ENCODE results near the gene MTFP1. TPM values are rescaled to one million over a fixed set of nuclear protein-coding genes. Genes with fewer than 3 reads are reported as not detected.

The MTFP1 gene
- total and polyA plus RNA-seq, 8 donors: 5.7 to 31.8 (median 8.6) TPM

DNA sequence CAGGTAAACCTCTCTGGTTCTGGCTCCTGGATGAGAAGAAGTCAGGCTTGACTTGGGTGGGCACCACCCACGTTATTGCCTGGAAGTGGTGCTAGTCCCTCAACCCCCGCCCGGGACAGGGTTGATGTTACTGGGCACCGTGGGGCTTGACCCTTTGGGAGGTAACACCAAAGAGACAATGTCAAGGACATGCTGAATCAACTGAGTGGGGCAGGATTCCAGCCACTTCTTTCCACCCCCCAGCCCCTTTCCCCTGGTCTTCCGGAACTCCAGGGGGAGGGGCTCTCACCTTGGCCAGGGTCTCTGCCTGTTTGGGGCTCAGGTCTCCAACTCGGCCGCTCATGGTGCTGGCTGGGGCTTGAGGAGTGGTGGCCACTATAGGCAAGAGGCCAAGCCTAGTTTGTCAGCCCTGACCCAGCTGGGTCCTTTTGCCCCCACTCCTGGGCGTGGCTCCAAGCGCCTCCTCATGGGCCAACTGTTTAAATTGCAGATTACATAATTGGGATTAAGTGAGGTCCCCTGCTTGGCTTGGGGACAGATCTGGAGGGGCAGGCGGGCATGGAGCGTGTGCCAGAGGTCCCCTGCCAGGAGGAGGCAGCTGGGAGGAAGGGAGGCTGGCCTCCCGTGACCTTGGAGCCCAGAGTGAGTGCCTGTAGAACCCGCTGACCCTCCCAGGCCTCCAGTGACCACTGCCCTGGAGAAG lies 46.2 kb downstream of the MTFP1 start, which contains the start of gene SEC14L3:
TSS of gene SEC14L3 (minus strand) at position 402 of the 703 bp plus-strand sequence. CDS start at position 343, 59 bp downstream.
- intact Hi-C loops (cut with DNase I): no loop called here
- ATAC-seq (peak; percentile 7), DNase-seq (peak in 1 of 4 donors; percentile 65)
- H3K4me3 ChIP-seq: no peak within 1 kb of the TSS
- no peaks in the 10 kb centered on the region for H3K9me3 ChIP-seq
- no peaks in the 10 kb centered on the region for H3K36me3 ChIP-seq
- peaks cover 0 to 30% of the 10 kb centered on the region in 2 donors for H3K27me3 ChIP-seq
- H3K4me1 ChIP-seq: no peaks in the 10 kb centered on the region
- H3K27ac ChIP-seq: no peak within 1 kb of the TSS
- TF ChIP-seq, protein P1, sequence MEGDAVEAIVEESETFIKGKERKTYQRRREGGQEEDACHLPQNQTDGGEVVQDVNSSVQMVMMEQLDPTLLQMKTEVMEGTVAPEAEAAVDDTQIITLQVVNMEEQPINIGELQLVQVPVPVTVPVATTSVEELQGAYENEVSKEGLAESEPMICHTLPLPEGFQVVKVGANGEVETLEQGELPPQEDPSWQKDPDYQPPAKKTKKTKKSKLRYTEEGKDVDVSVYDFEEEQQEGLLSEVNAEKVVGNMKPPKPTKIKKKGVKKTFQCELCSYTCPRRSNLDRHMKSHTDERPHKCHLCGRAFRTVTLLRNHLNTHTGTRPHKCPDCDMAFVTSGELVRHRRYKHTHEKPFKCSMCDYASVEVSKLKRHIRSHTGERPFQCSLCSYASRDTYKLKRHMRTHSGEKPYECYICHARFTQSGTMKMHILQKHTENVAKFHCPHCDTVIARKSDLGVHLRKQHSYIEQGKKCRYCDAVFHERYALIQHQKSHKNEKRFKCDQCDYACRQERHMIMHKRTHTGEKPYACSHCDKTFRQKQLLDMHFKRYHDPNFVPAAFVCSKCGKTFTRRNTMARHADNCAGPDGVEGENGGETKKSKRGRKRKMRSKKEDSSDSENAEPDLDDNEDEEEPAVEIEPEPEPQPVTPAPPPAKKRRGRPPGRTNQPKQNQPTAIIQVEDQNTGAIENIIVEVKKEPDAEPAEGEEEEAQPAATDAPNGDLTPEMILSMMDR (IDR thresholded peaks at IDR 0.05): no peak

DNA sequence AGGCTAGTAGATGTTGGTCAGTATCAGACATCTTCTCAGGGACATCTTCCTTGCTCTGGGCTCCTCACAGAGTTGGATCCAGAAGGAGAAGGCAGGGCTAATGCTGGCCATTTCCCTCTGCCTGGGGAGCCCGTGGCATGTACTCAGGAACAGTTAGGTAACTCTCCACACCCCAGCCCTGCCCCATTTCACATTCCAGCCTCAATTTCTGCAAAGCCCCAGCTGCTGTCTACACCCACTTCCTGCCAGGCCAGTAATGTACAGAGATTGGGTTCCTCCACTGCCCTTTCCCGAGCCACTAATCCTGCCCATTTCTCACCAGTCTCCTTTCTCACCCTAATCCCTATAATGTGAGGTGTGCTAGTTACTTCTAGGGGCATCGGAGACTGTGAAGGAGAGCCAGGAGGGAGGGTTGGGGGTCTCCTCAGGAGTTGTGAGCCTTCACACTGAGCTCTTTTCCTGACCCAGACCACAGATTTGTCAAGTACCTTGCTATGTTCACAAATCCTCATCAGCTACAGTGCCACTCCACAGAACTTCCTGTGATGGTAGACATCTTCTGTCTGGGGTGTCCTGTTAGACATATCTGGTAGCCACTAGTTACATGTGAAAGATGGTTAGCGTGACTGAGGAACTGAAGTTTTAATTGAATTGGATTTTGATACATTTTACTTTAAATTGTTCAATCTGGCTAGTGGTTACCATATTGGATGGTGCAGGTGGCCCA lies 47.6 kb downstream of the MTFP1 start:
- Histone ChIP-seq H3K27me3 (peaks cover 0 to 30% of the 10 kb centered on the region in 2 donors), H3K36me3 (no peaks in the 10 kb centered on the region), H3K9me3 (no peaks in the 10 kb centered on the region), H3K4me3 (no peak overlapping the region), H3K27ac (no peak overlapping the region), H3K4me1 (no peaks in the 10 kb centered on the region)
- ATAC-seq: peak; percentile 71
- intact Hi-C loops (cut with DNase I): no loop called here
- TF ChIP-seq, protein P1 (IDR thresholded peaks at IDR 0.05): no peak
- no peak for DNase-seq

DNA sequence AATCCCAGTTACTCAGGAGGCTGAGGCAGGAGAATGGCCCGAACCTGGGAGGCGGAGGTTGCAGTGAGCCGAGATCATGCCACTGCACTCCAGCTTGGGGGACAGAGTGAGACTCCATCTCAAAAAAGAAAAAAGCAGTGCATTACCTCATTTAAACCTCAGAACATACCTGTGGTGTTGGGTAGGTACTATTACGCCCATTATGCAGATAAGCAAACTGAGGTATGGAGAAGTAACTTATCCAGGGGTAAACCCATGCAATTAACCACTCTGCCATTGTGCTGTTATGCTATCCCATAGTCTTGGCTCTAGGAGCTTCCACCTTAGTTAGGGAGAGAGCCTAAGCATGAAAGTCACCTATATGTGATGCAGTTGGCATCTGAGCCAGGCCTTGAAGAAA lies 48.6 kb downstream of the MTFP1 start:
- TF ChIP-seq, protein P1 (IDR thresholded peaks at IDR 0.05): no peak
- Histone ChIP-seq H3K36me3 (no peaks in the 10 kb centered on the region), H3K9me3 (no peaks in the 10 kb centered on the region), H3K27ac (no peak overlapping the region), H3K4me1 (no peaks in the 10 kb centered on the region), H3K4me3 (no peak overlapping the region), H3K27me3 (peaks cover 0 to 30% of the 10 kb centered on the region in 2 donors)
- ATAC-seq (no peak), DNase-seq (no peak)
- intact Hi-C loops (cut with DNase I): no loop called here

DNA sequence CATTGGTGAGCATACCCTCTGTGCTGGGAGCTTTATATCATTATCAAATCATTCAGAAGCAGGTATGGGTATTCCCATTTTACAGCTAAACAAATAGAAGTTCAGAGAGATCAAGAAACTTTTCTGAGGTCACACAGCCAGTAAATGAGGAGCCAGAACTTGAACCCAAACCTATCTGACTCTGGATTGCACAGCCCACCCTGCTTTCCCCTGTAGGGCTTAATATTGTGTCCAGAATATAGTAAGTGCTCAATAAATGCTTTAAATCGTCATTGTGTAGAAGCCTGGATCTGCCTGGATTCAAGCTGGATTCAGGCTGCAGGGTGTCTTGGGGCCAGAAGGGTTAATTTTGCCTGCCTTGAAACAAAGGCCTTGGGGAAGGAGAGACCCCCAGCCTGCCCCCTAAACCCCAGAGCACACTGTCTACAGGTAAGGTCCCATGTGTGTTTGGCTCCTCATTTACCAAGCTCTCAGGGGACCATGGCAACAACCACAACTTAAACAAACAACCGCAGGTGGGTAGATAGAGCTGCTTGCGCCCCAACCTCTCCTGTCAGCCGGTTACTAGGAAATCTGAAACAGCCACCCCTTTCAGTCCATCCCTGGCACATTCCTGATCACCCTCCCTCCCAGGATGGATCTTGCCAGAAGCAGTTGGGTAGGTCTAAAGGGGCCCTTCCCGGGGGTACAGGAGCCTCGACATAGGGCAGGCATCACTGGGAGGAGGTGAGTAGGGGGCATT lies 49.3 kb downstream of the MTFP1 start:
- no peaks in the 10 kb centered on the region for H3K36me3 ChIP-seq
- no peak overlapping the region for H3K4me3 ChIP-seq
- no peak overlapping the region for H3K27ac ChIP-seq
- H3K27me3 ChIP-seq: peaks cover 0 to 30% of the 10 kb centered on the region in 2 donors
- ATAC-seq: peak; percentile 83
- H3K9me3 ChIP-seq: no peaks in the 10 kb centered on the region
- DNase-seq: peak in 1 of 4 donors; percentile 67
- H3K4me1 ChIP-seq: no peaks in the 10 kb centered on the region
- TF ChIP-seq, protein P1 (IDR thresholded peaks at IDR 0.05): no peak
- intact Hi-C loops (cut with DNase I): no loop called here

Other genes with a start within 250 kb of the MTFP1 start
- 10 to 100 TPM in 1 of 2 donors, 1 to 10 TPM in 1; 8.1 to 10.7 TPM for gene LIF, start 179.0 kb upstream of the MTFP1 start, total RNA-seq
- 1 to 10 TPM; 1.4 to 4.1 (median 2.2) TPM for gene LIF, start 179.0 kb upstream of the MTFP1 start, polyA plus RNA-seq (ENCODE audit: insufficient read length in 6 of 6)
- gene OSM, start 158.9 kb upstream of the MTFP1 start, total RNA-seq: 1 to 10 TPM; 4.8 to 6.3 TPM
- gene OSM, start 158.9 kb upstream of the MTFP1 start, polyA plus RNA-seq (ENCODE audit: insufficient read length in 6 of 6): 1 to 10 TPM in 1 of 6 donors, under 1 TPM in 5; 0.17 to 1.3 (median 0.30) TPM
- gene CASTOR1, start 136.3 kb upstream of the MTFP1 start, total RNA-seq: 10 to 100 TPM; 12.4 to 12.8 TPM
- gene CASTOR1, start 136.3 kb upstream of the MTFP1 start, polyA plus RNA-seq (ENCODE audit: insufficient read length in 6 of 6): 10 to 100 TPM; 10.7 to 16.7 (median 15.9) TPM
- gene TBC1D10A, start 98.8 kb upstream of the MTFP1 start, total RNA-seq: 10 to 100 TPM; 21.7 to 25.4 TPM
- gene TBC1D10A, start 98.8 kb upstream of the MTFP1 start, polyA plus RNA-seq (ENCODE audit: insufficient read length in 6 of 6): 10 to 100 TPM; 15.4 to 19.8 (median 17.8) TPM
- 100 to 1,000 TPM; 133 to 146 TPM for gene SF3A1, start 68.9 kb upstream of the MTFP1 start, total RNA-seq
- 100 to 1,000 TPM; 119 to 154 (median 137) TPM for gene SF3A1, start 68.9 kb upstream of the MTFP1 start, polyA plus RNA-seq (ENCODE audit: insufficient read length in 6 of 6)
- gene CCDC157, start 68.8 kb upstream of the MTFP1 start, total RNA-seq: 1 to 10 TPM; 2.8 to 3.9 TPM
- 1 to 10 TPM; 3.7 to 8.1 (median 4.3) TPM for gene CCDC157, start 68.8 kb upstream of the MTFP1 start, polyA plus RNA-seq (ENCODE audit: insufficient read length in 6 of 6)
- 10 to 100 TPM; 14.6 to 19.0 TPM for gene RNF215, start 38.4 kb upstream of the MTFP1 start, total RNA-seq
- gene RNF215, start 38.4 kb upstream of the MTFP1 start, polyA plus RNA-seq (ENCODE audit: insufficient read length in 6 of 6): 10 to 100 TPM; 20.3 to 27.5 (median 24.5) TPM
- 1 to 10 TPM; 8.3 to 9.2 TPM for gene SEC14L2, start 28.8 kb upstream of the MTFP1 start, total RNA-seq
- 10 to 100 TPM in 4 of 6 donors, 1 to 10 TPM in 2; 9.1 to 13.4 (median 10.9) TPM for gene SEC14L2, start 28.8 kb upstream of the MTFP1 start, polyA plus RNA-seq (ENCODE audit: insufficient read length in 6 of 6)
- gene SEC14L3, start 46.2 kb downstream of the MTFP1 start, total RNA-seq: under 1 TPM in 1 of 2 donors, not detected in 1; 0.29 TPM
- under 1 TPM in 5 of 6 donors, not detected in 1; 0.09 to 0.44 (median 0.20) TPM for gene SEC14L3, start 46.2 kb downstream of the MTFP1 start, polyA plus RNA-seq (ENCODE audit: insufficient read length in 6 of 6)
- gene SEC14L4, start 79.9 kb downstream of the MTFP1 start, total RNA-seq: 1 to 10 TPM; 2.2 to 6.4 TPM
- under 1 TPM; 0.50 to 1.00 (median 0.84) TPM for gene SEC14L4, start 79.9 kb downstream of the MTFP1 start, polyA plus RNA-seq (ENCODE audit: insufficient read length in 6 of 6)
- gene SEC14L6, start 121.0 kb downstream of the MTFP1 start, total RNA-seq: 1 to 10 TPM; 4.0 to 9.1 TPM
- gene SEC14L6, start 121.0 kb downstream of the MTFP1 start, polyA plus RNA-seq (ENCODE audit: insufficient read length in 6 of 6): 1 to 10 TPM; 2.0 to 3.7 (median 2.7) TPM
- 1 to 10 TPM; 1.8 to 4.6 TPM for gene GAL3ST1, start 148.9 kb downstream of the MTFP1 start, total RNA-seq
- 1 to 10 TPM; 5.5 to 9.3 (median 7.3) TPM for gene GAL3ST1, start 148.9 kb downstream of the MTFP1 start, polyA plus RNA-seq (ENCODE audit: insufficient read length in 6 of 6)
- gene PES1, start 166.1 kb downstream of the MTFP1 start, total RNA-seq: 10 to 100 TPM; 45.2 to 67.7 TPM
- 10 to 100 TPM; 57.4 to 70.6 (median 63.4) TPM for gene PES1, start 166.1 kb downstream of the MTFP1 start, polyA plus RNA-seq (ENCODE audit: insufficient read length in 6 of 6)
- 10 to 100 TPM; 48.0 to 57.6 TPM for gene TCN2, start 181.4 kb downstream of the MTFP1 start, total RNA-seq
- 10 to 100 TPM; 22.4 to 39.4 (median 30.4) TPM for gene TCN2, start 181.4 kb downstream of the MTFP1 start, polyA plus RNA-seq (ENCODE audit: insufficient read length in 6 of 6)
- 1 to 10 TPM; 3.1 to 3.8 TPM for gene SLC35E4, start 210.0 kb downstream of the MTFP1 start, total RNA-seq
- gene SLC35E4, start 210.0 kb downstream of the MTFP1 start, polyA plus RNA-seq (ENCODE audit: insufficient read length in 6 of 6): 1 to 10 TPM; 1.8 to 3.3 (median 2.8) TPM
- gene DUSP18, start 242.1 kb downstream of the MTFP1 start, total RNA-seq: 10 to 100 TPM; 16.2 to 23.9 TPM
- 10 to 100 TPM; 10.0 to 16.2 (median 11.5) TPM for gene DUSP18, start 242.1 kb downstream of the MTFP1 start, polyA plus RNA-seq (ENCODE audit: insufficient read length in 6 of 6)

Measured in left lung (tissue), 10 donors.